Stimulated activated memory B cell treated with anti-CD40 and anti-IgM and Interleukin-4, amounts not matched to agents 10 μg/mL and 1 μg/mL and 100 μg/mL, for 72 hours (primary cell): Measurements from ENCODE around the gene PDE6H.

Source experiments
- ATAC-seq: fragments of 150-1000 bp; cut with Tn5 transposase; 2 replicates; pipeline ENCODE4 v1.10.0; 2021
- H3K27ac Mint-ChIP-seq: one replicate; pipeline ENCODE4 v1.8.0; 2022; ENCODE audit warnings: mild to moderate bottlenecking, mixed read lengths
- H3K27me3 Mint-ChIP-seq: one replicate; pipeline ENCODE4 v1.8.0; 2022; ENCODE audit warnings: mixed read lengths
- H3K36me3 Mint-ChIP-seq: one replicate; pipeline ENCODE4 v1.8.0; 2022; ENCODE audit warnings: mixed read lengths
- H3K4me1 Mint-ChIP-seq: one replicate; pipeline ENCODE4 v1.8.0; 2022; ENCODE audit warnings: mixed read lengths
- H3K4me3 Mint-ChIP-seq: one replicate; pipeline ENCODE4 v1.8.0; 2022; ENCODE audit warnings: mild to moderate bottlenecking, moderate library complexity, mixed read lengths
- H3K9me3 Mint-ChIP-seq: one replicate; pipeline ENCODE4 v1.8.0; 2022; ENCODE audit warnings: mixed read lengths

PDE6H gene

GRCh38 chr12:14942196-14942931 is 30.5 kb upstream of the PDE6H start:
- Mint-ChIP-seq H3K4me3 (no peak overlapping the region), H3K27ac (peak overlapping the region; percentile 48), H3K9me3 (peaks cover 3% of the 10 kb centered on the region), H3K36me3 (peaks cover 85% of the 10 kb centered on the region), H3K27me3 (no peaks in the 10 kb centered on the region), H3K4me1 (peaks cover 43% of the 10 kb centered on the region)
- ATAC-seq = no peak

- H3K36me3 Mint-ChIP-seq = peaks cover 77% of the 10 kb centered on the region
- no peak overlapping the region for H3K4me3 Mint-ChIP-seq
- H3K9me3 Mint-ChIP-seq = no peaks in the 10 kb centered on the region
- no peaks in the 10 kb centered on the region for H3K27me3 Mint-ChIP-seq
- H3K27ac Mint-ChIP-seq = peak overlapping the region; percentile 44
- H3K4me1 Mint-ChIP-seq = peaks cover 47% of the 10 kb centered on the region
- no peak for ATAC-seq
Measured at GRCh38 chr12:14946162-14946561, 26.7 kb upstream of the PDE6H start.

GRCh38 chr12:14946861-14947260 is 26.0 kb upstream of the PDE6H start:
- H3K4me1 Mint-ChIP-seq = peaks cover 54% of the 10 kb centered on the region
- H3K27ac Mint-ChIP-seq = peak overlapping the region; percentile 81
- ATAC-seq = no peak
- no peak overlapping the region for H3K4me3 Mint-ChIP-seq
- H3K36me3 Mint-ChIP-seq = peaks cover 81% of the 10 kb centered on the region
- no peaks in the 10 kb centered on the region for H3K27me3 Mint-ChIP-seq
- H3K9me3 Mint-ChIP-seq = no peaks in the 10 kb centered on the region

GRCh38 chr12:14948672-14949071 is 24.2 kb upstream of the PDE6H start:
- H3K9me3 Mint-ChIP-seq = no peaks in the 10 kb centered on the region
- ATAC-seq = peak; percentile 99
- H3K4me3 Mint-ChIP-seq = peak overlapping the region; percentile 46
- peaks cover 66% of the 10 kb centered on the region for H3K36me3 Mint-ChIP-seq
- H3K4me1 Mint-ChIP-seq = peaks cover 72% of the 10 kb centered on the region
- H3K27ac Mint-ChIP-seq = peak overlapping the region; percentile 81
- no peaks in the 10 kb centered on the region for H3K27me3 Mint-ChIP-seq

- no peaks in the 10 kb centered on the region for H3K27me3 Mint-ChIP-seq
- H3K4me3 Mint-ChIP-seq = peak overlapping the region; percentile 6
- peak overlapping the region; percentile 81 for H3K27ac Mint-ChIP-seq
- no peak for ATAC-seq
- no peaks in the 10 kb centered on the region for H3K9me3 Mint-ChIP-seq
- H3K4me1 Mint-ChIP-seq = peaks cover 82% of the 10 kb centered on the region
- peaks cover 62% of the 10 kb centered on the region for H3K36me3 Mint-ChIP-seq
Measured at GRCh38 chr12:14949631-14950030, 23.2 kb upstream of the PDE6H start.

GRCh38 chr12:14950421-14950820 is 22.4 kb upstream of the PDE6H start:
- ATAC-seq = no peak
- Mint-ChIP-seq H3K4me1 (peaks cover 82% of the 10 kb centered on the region), H3K36me3 (peaks cover 55% of the 10 kb centered on the region), H3K27me3 (no peaks in the 10 kb centered on the region), H3K27ac (peak overlapping the region; percentile 81), H3K9me3 (no peaks in the 10 kb centered on the region), H3K4me3 (peak overlapping the region; percentile 15)

GRCh38 chr12:14950982-14951746 is 21.7 kb upstream of the PDE6H start:
- peak overlapping the region; percentile 81 for H3K27ac Mint-ChIP-seq
- no peaks in the 10 kb centered on the region for H3K27me3 Mint-ChIP-seq
- no peak for ATAC-seq
- H3K4me3 Mint-ChIP-seq = peak overlapping the region; percentile 54
- H3K4me1 Mint-ChIP-seq = peaks cover 78% of the 10 kb centered on the region
- H3K36me3 Mint-ChIP-seq = peaks cover 47% of the 10 kb centered on the region
- H3K9me3 Mint-ChIP-seq = no peaks in the 10 kb centered on the region

- no peaks in the 10 kb centered on the region for H3K9me3 Mint-ChIP-seq
- H3K36me3 Mint-ChIP-seq = peaks cover 40% of the 10 kb centered on the region
- no peaks in the 10 kb centered on the region for H3K27me3 Mint-ChIP-seq
- peak overlapping the region; percentile 74 for H3K4me3 Mint-ChIP-seq
- no peak for ATAC-seq
- H3K27ac Mint-ChIP-seq = peak overlapping the region; percentile 81
- peaks cover 76% of the 10 kb centered on the region for H3K4me1 Mint-ChIP-seq
Measured at GRCh38 chr12:14951851-14952250, 21.0 kb upstream of the PDE6H start.

GRCh38 chr12:14952299-14952921 is 20.4 kb upstream of the PDE6H start:
- Mint-ChIP-seq H3K27ac (peak overlapping the region; percentile 81), H3K36me3 (peaks cover 36% of the 10 kb centered on the region), H3K27me3 (no peaks in the 10 kb centered on the region), H3K4me1 (peaks cover 77% of the 10 kb centered on the region), H3K4me3 (peak overlapping the region; percentile 74), H3K9me3 (no peaks in the 10 kb centered on the region)
- ATAC-seq = peak; percentile 72

GRCh38 chr12:14953752-14954151 is 19.1 kb upstream of the PDE6H start:
- Mint-ChIP-seq H3K27me3 (no peaks in the 10 kb centered on the region), H3K9me3 (no peaks in the 10 kb centered on the region), H3K36me3 (peaks cover 36% of the 10 kb centered on the region), H3K4me1 (peaks cover 83% of the 10 kb centered on the region), H3K4me3 (peak overlapping the region; percentile 45), H3K27ac (peak overlapping the region; percentile 81)
- no peak for ATAC-seq

- Mint-ChIP-seq H3K9me3 (no peaks in the 10 kb centered on the region), H3K4me3 (peak overlapping the region; percentile 45), H3K27ac (peak overlapping the region; percentile 81), H3K27me3 (no peaks in the 10 kb centered on the region), H3K4me1 (peaks cover 83% of the 10 kb centered on the region), H3K36me3 (peaks cover 36% of the 10 kb centered on the region)
- no peak for ATAC-seq
Measured at GRCh38 chr12:14954269-14954668, 18.6 kb upstream of the PDE6H start.

GRCh38 chr12:14956024-14956891 is 16.6 kb upstream of the PDE6H start:
- Mint-ChIP-seq H3K27me3 (no peaks in the 10 kb centered on the region), H3K27ac (peak overlapping the region; percentile 95), H3K36me3 (peaks cover 26% of the 10 kb centered on the region), H3K4me3 (peak overlapping the region; percentile 51), H3K9me3 (no peaks in the 10 kb centered on the region), H3K4me1 (peaks cover 68% of the 10 kb centered on the region)
- peak; percentile 63 for ATAC-seq

GRCh38 chr12:14956905-14957304 is 15.9 kb upstream of the PDE6H start:
- peak overlapping the region; percentile 30 for H3K4me3 Mint-ChIP-seq
- H3K4me1 Mint-ChIP-seq = peaks cover 62% of the 10 kb centered on the region
- no peak for ATAC-seq
- H3K27ac Mint-ChIP-seq = peak overlapping the region; percentile 95
- H3K36me3 Mint-ChIP-seq = peaks cover 20% of the 10 kb centered on the region
- no peaks in the 10 kb centered on the region for H3K9me3 Mint-ChIP-seq
- no peaks in the 10 kb centered on the region for H3K27me3 Mint-ChIP-seq

GRCh38 chr12:14957551-14958168 is 15.2 kb upstream of the PDE6H start:
- no peaks in the 10 kb centered on the region for H3K27me3 Mint-ChIP-seq

More at GRCh38 chr12:14957551-14958168, 15.2 kb upstream of the PDE6H start:
- Mint-ChIP-seq H3K9me3 (no peaks in the 10 kb centered on the region), H3K27ac (peak overlapping the region; percentile 95), H3K4me3 (peak overlapping the region; percentile 99), H3K36me3 (peaks cover 20% of the 10 kb centered on the region), H3K4me1 (peaks cover 56% of the 10 kb centered on the region)
- ATAC-seq = no peak
